ENCODE results near the gene CHST1.

The CHST1 gene

GRCh38 chr11:45659031-45659817 lies 6.2 kb downstream of the CHST1 start:
- FAIRE-seq = no peak

GRCh38 chr11:45658292-45658991 lies 7.0 kb downstream of the CHST1 start:
- FAIRE-seq = no peak

- no peak for FAIRE-seq
Observed at GRCh38 chr11:45657496-45658260, 7.7 kb downstream of the CHST1 start.

GRCh38 chr11:45655831-45656230 lies 9.6 kb downstream of the CHST1 start:
- FAIRE-seq = no peak

GRCh38 chr11:45655347-45655756 lies 10.1 kb downstream of the CHST1 start:
- no peak for FAIRE-seq

GRCh38 chr11:45655012-45655283 lies 10.5 kb downstream of the CHST1 start:
- FAIRE-seq = no peak

- no peak for FAIRE-seq
Observed at GRCh38 chr11:45654231-45655011, 11.0 kb downstream of the CHST1 start.

- FAIRE-seq = no peak
Observed at GRCh38 chr11:45653277-45653676, 12.1 kb downstream of the CHST1 start.

- no peak for FAIRE-seq
Observed at GRCh38 chr11:45652781-45653180, 12.6 kb downstream of the CHST1 start.

GRCh38 chr11:45651841-45652749 lies 13.3 kb downstream of the CHST1 start:
- FAIRE-seq = no peak

GRCh38 chr11:45651156-45651555 lies 14.3 kb downstream of the CHST1 start:
- FAIRE-seq = no peak

- no peak for FAIRE-seq
Observed at GRCh38 chr11:45650166-45651095, 15.0 kb downstream of the CHST1 start.

- FAIRE-seq = no peak
Observed at GRCh38 chr11:45649544-45650165, 15.8 kb downstream of the CHST1 start.

GRCh38 chr11:45648931-45649330 lies 16.5 kb downstream of the CHST1 start:
- FAIRE-seq = no peak

- no peak for FAIRE-seq
Observed at GRCh38 chr11:45647786-45648185, 17.6 kb downstream of the CHST1 start.

- FAIRE-seq = no peak
Observed at GRCh38 chr11:45647329-45647728, 18.1 kb downstream of the CHST1 start.

- no peak for FAIRE-seq
Observed at GRCh38 chr11:45646275-45646927, 19.0 kb downstream of the CHST1 start.

- FAIRE-seq = no peak
Observed at GRCh38 chr11:45644981-45645889, 20.2 kb downstream of the CHST1 start.
